Left lobe of liver (tissue), 2 donors: ENCODE measurements around the gene CIITA. TPM values are rescaled to one million over a fixed set of nuclear protein-coding genes. Genes with fewer than 3 reads are reported as not detected.
A peak's percentile ranks its signal among the peaks of the same experiment; 100 is the strongest.

Experiments used
- ATAC-seq: fragments of 200-7000 bp; cut with Tn5 transposase; one replicate; pipeline ENCODE4 v1.9.1; 2020; ENCODE audit warnings: mild to moderate bottlenecking, moderate library complexity
- DNase-seq: peaks from one replicate; pipeline ENCODE4 v3.0.0-alpha.2; 2020; ENCODE audit warnings: low spot score
- total RNA-seq: library from RNA; stranded (reverse); gene quantifications from one replicate; pipeline ENCODE4 v1.2.1, GENCODE V29; 2021
- donor health status: DM: no; HTN: no; CAD: no; lungs with moderate emphysema.
- donor health status: DM: no; HTN: yes; CAD: no.

Gene CIITA
- total RNA-seq, 1 donor from 2014 or later = 1.7 TPM

- DNase-seq = no peak
- ATAC-seq = no peak
Measured at GRCh38 chr16:10978124-10978523, 101.1 kb downstream of the CIITA start.

GRCh38 chr16:10978871-10979446 lies 102.0 kb downstream of the CIITA start:
- DNase-seq = no peak
- ATAC-seq = no peak

- DNase-seq = peak; percentile 91
- ATAC-seq = peak; percentile 98
Measured at GRCh38 chr16:10979717-10980601, 103.0 kb downstream of the CIITA start.

- DNase-seq (no peak), ATAC-seq (no peak)
Measured at GRCh38 chr16:10980813-10981212, 103.8 kb downstream of the CIITA start.

- ATAC-seq (no peak), DNase-seq (no peak)
Measured at GRCh38 chr16:10981697-10982216, 104.8 kb downstream of the CIITA start.

- ATAC-seq (no peak), DNase-seq (no peak)
Measured at GRCh38 chr16:10982465-10983150, 105.6 kb downstream of the CIITA start.

- no peak for DNase-seq
- no peak for ATAC-seq
Measured at GRCh38 chr16:10983159-10983558, 106.2 kb downstream of the CIITA start.

- DNase-seq (no peak), ATAC-seq (no peak)
Measured at GRCh38 chr16:10984509-10984908, 107.5 kb downstream of the CIITA start.

Other genes starting within 250 kb of the CIITA start
- gene TEKT5, start 182.3 kb upstream of the CIITA start, total RNA-seq = 2.1 TPM
- 12.7 TPM for gene NUBP1, start 133.4 kb upstream of the CIITA start, total RNA-seq
- not detected for gene TVP23A, start 58.4 kb upstream of the CIITA start, total RNA-seq
- gene DEXI, start 65.3 kb downstream of the CIITA start, total RNA-seq = 66.8 TPM
- 21.6 TPM for gene CLEC16A, start 67.4 kb downstream of the CIITA start, total RNA-seq